NCI-H1092 treated with DMSO at 0.1 percent for 48 hours (cell line): ENCODE measurements around the gene CBFA2T2.
A peak's percentile ranks its signal among the peaks of the same experiment; 100 is the strongest.

Experiments used
- DNase-seq: peaks from one replicate; lab custom pipeline; 2025; lab: John Stamatoyannopoulos, UW

Gene CBFA2T2

GRCh38 chr20:33651562-33652048, 161.7 kb downstream of the CBFA2T2 start:
- no peak for DNase-seq

- DNase-seq, result peak; percentile 89
Measured at GRCh38 chr20:33653218-33653899, 163.5 kb downstream of the CBFA2T2 start.

GRCh38 chr20:33653900-33654596, 164.2 kb downstream of the CBFA2T2 start:
- peak; percentile 55 for DNase-seq

GRCh38 chr20:33654680-33655161, 164.8 kb downstream of the CBFA2T2 start:
- DNase-seq, result no peak

- DNase-seq, result no peak
Measured at GRCh38 chr20:33655164-33655563, 165.3 kb downstream of the CBFA2T2 start.

- no peak for DNase-seq
Measured at GRCh38 chr20:33656010-33656782, 166.3 kb downstream of the CBFA2T2 start.

GRCh38 chr20:33656783-33657703, 167.1 kb downstream of the CBFA2T2 start:
- DNase-seq, result no peak

- no peak for DNase-seq
Measured at GRCh38 chr20:33657704-33658095, 167.8 kb downstream of the CBFA2T2 start.

- no peak for DNase-seq
Measured at GRCh38 chr20:33658510-33658909, 168.6 kb downstream of the CBFA2T2 start.

- no peak for DNase-seq
Measured at GRCh38 chr20:33658929-33659328, 169.0 kb downstream of the CBFA2T2 start.

- DNase-seq, result no peak
Measured at GRCh38 chr20:33659341-33660034, 169.6 kb downstream of the CBFA2T2 start.

- no peak for DNase-seq
Measured at GRCh38 chr20:33660035-33660684, 170.3 kb downstream of the CBFA2T2 start.

GRCh38 chr20:33660685-33661058, 170.8 kb downstream of the CBFA2T2 start:
- no peak for DNase-seq

GRCh38 chr20:33662172-33662571, 172.3 kb downstream of the CBFA2T2 start, which contains the start of gene C20orf144:
TSS of gene C20orf144 (plus strand) at chr20:33662327. CDS start at chr20:33662346, 19 bp downstream.
- no peak for DNase-seq

- DNase-seq, result peak; percentile 76
Measured at GRCh38 chr20:33663161-33664084, 173.5 kb downstream of the CBFA2T2 start.

- DNase-seq, result peak; percentile 50
Measured at GRCh38 chr20:33664085-33664761, 174.3 kb downstream of the CBFA2T2 start.

- DNase-seq, result no peak
Measured at GRCh38 chr20:33664762-33665144, 174.9 kb downstream of the CBFA2T2 start.
